Neural cell (in vitro differentiated cells): Measurements from ENCODE around the gene UMPS.
"Not testable (repeated sequence)": the region's sequence is repeated elsewhere in the genome, so short reads cannot be mapped to it uniquely, and the experiment has no call there.

ENCODE experiments used
- CTCF ChIP-seq: fragments of 450-650 bp; IDR thresholded peaks from 2 replicates; pipeline ENCODE4 v1.5.1; 2014; ENCODE audit warnings: antibody characterized with exemption, mild to moderate bottlenecking, moderate library complexity; ENCODE audit not compliant: poor library complexity, severe bottlenecking
- EP300 ChIP-seq: fragments of 450-650 bp; conservative IDR thresholded peaks from 2 replicates; pipeline ENCODE4 v1.6.1; 2014; ENCODE audit warnings: antibody characterized with exemption, mild to moderate bottlenecking, moderate library complexity; ENCODE audit not compliant: poor library complexity, severe bottlenecking
- EZH2 ChIP-seq: fragments of 200-600, 300-800 bp; shearing (Covaris generic), sonication (generic); IDR thresholded peaks from 2 replicates; pipeline ENCODE4 v1.6.1; 2014; ENCODE audit warnings: antibody characterized with exemption, low read length, borderline replicate concordance, mild to moderate bottlenecking; ENCODE audit not compliant: insufficient read depth, poor library complexity, severe bottlenecking
- MXI1 ChIP-seq: fragments of 450-650 bp; conservative IDR thresholded peaks from 2 replicates; pipeline ENCODE4 v1.6.1; 2014; ENCODE audit warnings: antibody characterized with exemption, mild to moderate bottlenecking; ENCODE audit not compliant: poor library complexity, severe bottlenecking
- POLR2AphosphoS5 ChIP-seq: IDR thresholded peaks from 2 replicates; pipeline ENCODE4 v1.6.1; 2012
- RAD21 ChIP-seq: fragments of 450-650 bp; conservative IDR thresholded peaks from 2 replicates; pipeline ENCODE4 v1.6.1; 2014; ENCODE audit warnings: antibody characterized with exemption, mild to moderate bottlenecking, moderate library complexity
- SMC3 ChIP-seq: fragments of 450-650 bp; conservative IDR thresholded peaks from 2 replicates; pipeline ENCODE4 v1.6.1; 2014; ENCODE audit warnings: antibody characterized with exemption, mild to moderate bottlenecking, moderate library complexity; ENCODE audit not compliant: poor library complexity
- TAF1 ChIP-seq: IDR thresholded peaks from 2 replicates; pipeline ENCODE4 v1.6.1; 2012; ENCODE audit warnings: low read depth

DNA sequence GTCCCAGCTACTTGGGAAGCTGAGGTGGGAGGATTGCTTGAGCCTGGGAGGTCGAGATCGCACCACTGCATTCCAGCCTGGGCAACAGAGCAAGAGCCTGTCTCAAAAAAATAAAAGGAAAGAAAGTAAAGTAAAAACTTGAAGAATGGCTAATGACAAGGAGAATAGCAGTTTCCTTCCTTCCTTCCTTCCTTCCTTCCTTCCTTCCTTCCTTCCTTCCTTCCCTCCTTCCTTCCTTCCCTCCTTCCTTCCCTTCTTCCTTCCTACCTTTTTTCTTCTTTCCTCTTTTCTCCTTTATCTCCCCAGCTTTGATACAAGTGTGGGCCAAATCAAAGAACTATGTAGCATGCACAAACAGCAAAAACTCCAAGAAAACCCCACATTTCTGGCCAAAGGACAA lies 23.0 kb upstream of the UMPS start:
- not testable (repeated sequence) for TF ChIP-seq TAF1, SMC3, CTCF, EZH2, EP300, POLR2AphosphoS5, RAD21, MXI1
